HS-5 (cell line): Measurements from ENCODE around the gene EFHD2.

Source experiments
- DNase-seq: peaks from one replicate; pipeline ENCODE4 v3.0.0-alpha.2; 2012; ENCODE audit warnings: low read depth

The EFHD2 gene

GRCh38 chr1:15476927-15477326, 67.2 kb downstream of the EFHD2 start:
- DNase-seq: no peak

GRCh38 chr1:15477646-15478212, 68.0 kb downstream of the EFHD2 start:
- DNase-seq: no peak
